BE2C (cell line): Measurements from ENCODE around the gene DAPK1.

Experiments used
- DNase-seq: peaks from one replicate; pipeline ENCODE4 v3.0.0-alpha.2; 2020
- H3K27me3 ChIP-seq: fragments of 250-450 bp; sonication (Bioruptor Pico); 2 replicates; pipeline ENCODE4 v1.5.1; 2020; ENCODE audit warnings: mild to moderate bottlenecking
- H3K36me3 ChIP-seq: fragments of 250-450 bp; sonication (Bioruptor Pico); 2 replicates; pipeline ENCODE4 v1.5.1; 2020; ENCODE audit warnings: mild to moderate bottlenecking
- H3K4me1 ChIP-seq: fragments of 250-450 bp; sonication (Bioruptor Pico); 2 replicates; pipeline ENCODE4 v1.5.1; 2020
- H3K4me3 ChIP-seq: 2 replicates; pipeline ENCODE4 v1.5.1; 2011; ENCODE audit warnings: low read depth, low read length
- H3K9me3 ChIP-seq: fragments of 250-450 bp; sonication (Bioruptor Pico); 2 replicates; pipeline ENCODE4 v1.5.1; 2020
- TF ChIP-seq, protein P1 (sequence below): IDR thresholded peaks from 2 replicates; pipeline ENCODE4 v1.5.1; 2012; ENCODE audit warnings: mild to moderate bottlenecking, low read depth, low read length

The DAPK1 gene

GRCh38 chr9:87630846-87631245 lies 133.2 kb downstream of the DAPK1 start:
- TF ChIP-seq, protein P1, sequence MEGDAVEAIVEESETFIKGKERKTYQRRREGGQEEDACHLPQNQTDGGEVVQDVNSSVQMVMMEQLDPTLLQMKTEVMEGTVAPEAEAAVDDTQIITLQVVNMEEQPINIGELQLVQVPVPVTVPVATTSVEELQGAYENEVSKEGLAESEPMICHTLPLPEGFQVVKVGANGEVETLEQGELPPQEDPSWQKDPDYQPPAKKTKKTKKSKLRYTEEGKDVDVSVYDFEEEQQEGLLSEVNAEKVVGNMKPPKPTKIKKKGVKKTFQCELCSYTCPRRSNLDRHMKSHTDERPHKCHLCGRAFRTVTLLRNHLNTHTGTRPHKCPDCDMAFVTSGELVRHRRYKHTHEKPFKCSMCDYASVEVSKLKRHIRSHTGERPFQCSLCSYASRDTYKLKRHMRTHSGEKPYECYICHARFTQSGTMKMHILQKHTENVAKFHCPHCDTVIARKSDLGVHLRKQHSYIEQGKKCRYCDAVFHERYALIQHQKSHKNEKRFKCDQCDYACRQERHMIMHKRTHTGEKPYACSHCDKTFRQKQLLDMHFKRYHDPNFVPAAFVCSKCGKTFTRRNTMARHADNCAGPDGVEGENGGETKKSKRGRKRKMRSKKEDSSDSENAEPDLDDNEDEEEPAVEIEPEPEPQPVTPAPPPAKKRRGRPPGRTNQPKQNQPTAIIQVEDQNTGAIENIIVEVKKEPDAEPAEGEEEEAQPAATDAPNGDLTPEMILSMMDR = no peak
- H3K9me3 ChIP-seq = no peaks in the 10 kb centered on the region
- no peak for DNase-seq
- no peaks in the 10 kb centered on the region for H3K36me3 ChIP-seq
- no peaks in the 10 kb centered on the region for H3K4me1 ChIP-seq
- H3K27me3 ChIP-seq = no peaks in the 10 kb centered on the region
- H3K4me3 ChIP-seq = no peak overlapping the region

- DNase-seq = no peak
- Histone ChIP-seq H3K4me1 (peaks cover 15% of the 10 kb centered on the region), H3K36me3 (no peaks in the 10 kb centered on the region; the same call in none of the 2 replicates), H3K4me3 (no peak overlapping the region), H3K27me3 (no peaks in the 10 kb centered on the region), H3K9me3 (no peaks in the 10 kb centered on the region)
- TF ChIP-seq, protein P1 = no peak
These were observed 138.2 kb downstream of the DAPK1 start for GRCh38 chr9:87635656-87636501.

GRCh38 chr9:87638292-87638691 lies 140.6 kb downstream of the DAPK1 start:
- TF ChIP-seq, protein P1 = no peak
- DNase-seq = no peak
- no peaks in the 10 kb centered on the region for H3K27me3 ChIP-seq
- peaks cover 32% of the 10 kb centered on the region for H3K4me1 ChIP-seq
- no peaks in the 10 kb centered on the region; the same call in none of the 2 replicates for H3K36me3 ChIP-seq
- no peak overlapping the region for H3K4me3 ChIP-seq
- H3K9me3 ChIP-seq = no peaks in the 10 kb centered on the region

GRCh38 chr9:87639949-87640348 lies 142.3 kb downstream of the DAPK1 start:
- H3K27me3 ChIP-seq = no peaks in the 10 kb centered on the region
- no peak for DNase-seq
- H3K36me3 ChIP-seq = no peaks in the 10 kb centered on the region; the same call in none of the 2 replicates
- TF ChIP-seq, protein P1 = no peak
- no peaks in the 10 kb centered on the region for H3K9me3 ChIP-seq
- no peak overlapping the region for H3K4me3 ChIP-seq
- H3K4me1 ChIP-seq = peaks cover 32% of the 10 kb centered on the region

DNA sequence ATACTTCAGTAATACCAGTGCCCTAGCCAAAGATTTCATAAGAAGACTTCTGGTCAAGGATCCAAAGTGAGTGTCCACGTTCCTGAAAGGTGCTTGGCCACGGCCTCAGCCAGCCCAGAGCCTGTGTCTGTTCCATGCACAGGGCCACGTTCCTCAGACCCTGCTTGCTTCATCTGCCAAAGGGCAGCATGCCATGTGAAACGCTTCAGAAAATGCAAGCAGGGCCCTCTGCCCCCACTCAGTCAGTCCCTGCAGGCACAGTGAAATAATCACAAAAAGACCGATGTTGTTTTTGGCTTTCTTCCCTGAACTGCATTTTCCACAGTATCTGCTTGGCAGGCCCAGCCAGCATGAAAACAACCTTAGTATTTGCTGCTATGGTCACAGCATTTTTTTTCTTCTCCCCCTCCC lies 142.7 kb downstream of the DAPK1 start:
- H3K36me3 ChIP-seq = no peaks in the 10 kb centered on the region; the same call in none of the 2 replicates
- H3K9me3 ChIP-seq = no peaks in the 10 kb centered on the region
- DNase-seq = peak; percentile 86
- H3K4me1 ChIP-seq = peaks cover 32% of the 10 kb centered on the region
- no peaks in the 10 kb centered on the region for H3K27me3 ChIP-seq
- H3K4me3 ChIP-seq = no peak overlapping the region
- TF ChIP-seq, protein P1 = no peak

DNA sequence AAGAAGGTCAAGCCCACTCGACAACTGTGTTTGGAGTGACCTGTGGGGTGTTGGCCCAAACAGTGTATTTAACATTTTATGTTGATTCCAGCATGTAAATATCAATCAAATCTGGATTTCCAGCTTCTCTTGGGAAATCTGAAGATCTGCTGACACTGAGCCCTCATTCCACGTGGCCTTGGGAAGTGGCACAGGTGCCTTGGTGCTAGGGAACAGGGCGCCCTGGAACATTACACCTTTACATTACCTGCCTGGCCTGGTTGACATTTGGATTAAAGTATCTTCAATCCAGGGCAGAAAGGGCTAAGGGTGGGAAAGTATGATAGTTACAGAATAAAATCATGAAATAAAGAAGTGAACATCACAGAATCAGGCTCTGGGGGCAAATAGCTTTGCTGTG lies 143.4 kb downstream of the DAPK1 start:
- DNase-seq = no peak
- peaks cover 32% of the 10 kb centered on the region for H3K4me1 ChIP-seq

More for the DNA sequence above, 143.4 kb downstream of the DAPK1 start:
- H3K9me3 ChIP-seq = no peaks in the 10 kb centered on the region
- H3K4me3 ChIP-seq = no peak overlapping the region
- H3K36me3 ChIP-seq = no peaks in the 10 kb centered on the region; the same call in none of the 2 replicates
- TF ChIP-seq, protein P1 = no peak
- no peaks in the 10 kb centered on the region for H3K27me3 ChIP-seq
